Measurements from ENCODE around the gene DNAJC3. TPM values are rescaled to one million over a fixed set of nuclear protein-coding genes. Genes with fewer than 3 reads are reported as not detected.
"Not testable (repeated sequence)": the region's sequence is repeated elsewhere in the genome, so short reads cannot be mapped to it uniquely, and the experiment has no call there.

DNAJC3 gene
- total RNA-seq, 4 donors from 2014 or later = 22.2 to 37.7 (median 28.8) TPM

GRCh38 chr13:95656386-95657015 lies 20.4 kb upstream of the DNAJC3 start:
- DNase-seq (ENCODE audit: low spot score in 2 of 2) = no peak
- no peak for TF ChIP-seq POLR2A (IDR thresholded peaks at IDR 0.05)
- no peak for TF ChIP-seq CTCF (IDR thresholded peaks at IDR 0.05)
- intact Hi-C loops (cut with DNase I; ENCODE audit: low total_unique reads) = no loop called here
- no peak overlapping the region for H3K4me3 ChIP-seq (ENCODE audit: low read depth, poor library complexity, severe bottlenecking)
- 75 to 79% methylated on average over 3 of the region's 3 CpGs for WGBS, 2 donors

GRCh38 chr13:95659500-95659899 lies 17.4 kb upstream of the DNAJC3 start:
- no peak overlapping the region for H3K4me3 ChIP-seq (ENCODE audit: low read depth, poor library complexity, severe bottlenecking)
- TF ChIP-seq POLR2A (IDR thresholded peaks at IDR 0.05) (no peak), CTCF (IDR thresholded peaks at IDR 0.05) (no peak)
- intact Hi-C loops (cut with DNase I; ENCODE audit: low total_unique reads) = no loop called here
- no peak for DNase-seq (ENCODE audit: low spot score in 2 of 2)

- no peak for TF ChIP-seq CTCF (IDR thresholded peaks at IDR 0.05)
- TF ChIP-seq POLR2A (IDR thresholded peaks at IDR 0.05) = no peak
- intact Hi-C loops (cut with DNase I; ENCODE audit: low total_unique reads) = no loop called here
- DNase-seq (ENCODE audit: low spot score in 2 of 2) = no peak
- H3K4me3 ChIP-seq (ENCODE audit: low read depth, poor library complexity, severe bottlenecking) = no peak overlapping the region
Observed at GRCh38 chr13:95660981-95661581, 15.9 kb upstream of the DNAJC3 start.

- H3K4me3 ChIP-seq (ENCODE audit: low read depth, poor library complexity, severe bottlenecking); intact Hi-C loops (cut with DNase I; ENCODE audit: low total_unique reads); DNase-seq (ENCODE audit: low spot score in 2 of 2): not testable (repeated sequence)
Observed at GRCh38 chr13:95667235-95667634, 9.7 kb upstream of the DNAJC3 start.

GRCh38 chr13:95671597-95671996 lies 5.3 kb upstream of the DNAJC3 start:
- intact Hi-C loops (cut with DNase I; ENCODE audit: low total_unique reads) = no loop called here
- 91 to 92% methylated on average over 5 of the region's 5 CpGs for WGBS, 2 donors
- DNase-seq (ENCODE audit: low spot score in 2 of 2) = no peak
- TF ChIP-seq CTCF (IDR thresholded peaks at IDR 0.05) (no peak), POLR2A (IDR thresholded peaks at IDR 0.05) (no peak)
- H3K4me3 ChIP-seq (ENCODE audit: low read depth, poor library complexity, severe bottlenecking) = no peak overlapping the region

- no peak for TF ChIP-seq CTCF (IDR thresholded peaks at IDR 0.05)
- peak overlapping the region; percentile 73 for H3K4me3 ChIP-seq (ENCODE audit: low read depth, poor library complexity, severe bottlenecking)
- DNase-seq (ENCODE audit: low spot score in 2 of 2) = peak; percentile 21 to 85
- intact Hi-C loops (cut with DNase I; ENCODE audit: low total_unique reads) = no loop called here
- WGBS, 2 donors = 0 to 1% methylated on average over 32 of the region's 32 CpGs
Observed at GRCh38 chr13:95676105-95676761, 706 bp upstream of the DNAJC3 start.

All from lower leg skin (tissue), 4 donors.